GM18502 (cell line): Measurements from ENCODE around the gene C5orf46.
"Not testable (repeated sequence)": the region's sequence is repeated elsewhere in the genome, so short reads cannot be mapped to it uniquely, and the experiment has no call there.

Experiments
- ATAC-seq: cut with Tn5 transposase; IDR thresholded peaks from one replicate; pipeline ENCODE4 v1.9.1; 2021; ENCODE audit warnings: mild to moderate bottlenecking; ENCODE audit not compliant: unreplicated experiment, poor library complexity

The C5orf46 gene

GRCh38 chr5:147906326-147907095, at the start of gene C5orf46:
Gene C5orf46 (minus strand): TSS chr5:147906538. CDS start chr5:147906501, 37 bp downstream.
- ATAC-seq = no peak

GRCh38 chr5:147954971-147955370, 48.6 kb upstream of the C5orf46 start:
- no peak for ATAC-seq

- ATAC-seq = peak; percentile 89
These were observed 43.6 kb upstream of the C5orf46 start for GRCh38 chr5:147949711-147950573.

GRCh38 chr5:147946658-147947274, 40.4 kb upstream of the C5orf46 start:
- not testable (repeated sequence) for ATAC-seq

GRCh38 chr5:147939431-147940114, 33.2 kb upstream of the C5orf46 start:
- ATAC-seq = no peak

- no peak for ATAC-seq
These were observed 28.7 kb upstream of the C5orf46 start for GRCh38 chr5:147935032-147935431.

GRCh38 chr5:147930769-147931168, 24.4 kb upstream of the C5orf46 start:
- peak; percentile 97 for ATAC-seq

GRCh38 chr5:147927901-147928300, 21.6 kb upstream of the C5orf46 start:
- no peak for ATAC-seq

GRCh38 chr5:147925020-147925419, 18.7 kb upstream of the C5orf46 start:
- no peak for ATAC-seq

- no peak for ATAC-seq
These were observed 14.8 kb upstream of the C5orf46 start for GRCh38 chr5:147921136-147921535.

GRCh38 chr5:147920420-147921030, 14.2 kb upstream of the C5orf46 start:
- no peak for ATAC-seq

- no peak for ATAC-seq
These were observed 12.6 kb upstream of the C5orf46 start for GRCh38 chr5:147918899-147919298.

GRCh38 chr5:147918101-147918685, 11.9 kb upstream of the C5orf46 start:
- ATAC-seq = no peak

- no peak for ATAC-seq
These were observed 7.4 kb upstream of the C5orf46 start for GRCh38 chr5:147913786-147914185.

- ATAC-seq = no peak
These were observed 5.7 kb upstream of the C5orf46 start for GRCh38 chr5:147912011-147912410.

- no peak for ATAC-seq
These were observed 5.1 kb upstream of the C5orf46 start for GRCh38 chr5:147911427-147911826.

- ATAC-seq = no peak
These were observed 2.2 kb downstream of the C5orf46 start for GRCh38 chr5:147904110-147904509.

GRCh38 chr5:147902609-147903115, 3.7 kb downstream of the C5orf46 start:
- no peak for ATAC-seq

- no peak for ATAC-seq
These were observed 4.7 kb downstream of the C5orf46 start for GRCh38 chr5:147901599-147902039.
